ENCODE measurements around the gene PTPRE. TPM values are rescaled to one million over a fixed set of nuclear protein-coding genes. Genes with fewer than 3 reads are reported as not detected.

PTPRE gene
- total RNA-seq, 1 experiment from 2014 or later: 7.9 TPM

DNA sequence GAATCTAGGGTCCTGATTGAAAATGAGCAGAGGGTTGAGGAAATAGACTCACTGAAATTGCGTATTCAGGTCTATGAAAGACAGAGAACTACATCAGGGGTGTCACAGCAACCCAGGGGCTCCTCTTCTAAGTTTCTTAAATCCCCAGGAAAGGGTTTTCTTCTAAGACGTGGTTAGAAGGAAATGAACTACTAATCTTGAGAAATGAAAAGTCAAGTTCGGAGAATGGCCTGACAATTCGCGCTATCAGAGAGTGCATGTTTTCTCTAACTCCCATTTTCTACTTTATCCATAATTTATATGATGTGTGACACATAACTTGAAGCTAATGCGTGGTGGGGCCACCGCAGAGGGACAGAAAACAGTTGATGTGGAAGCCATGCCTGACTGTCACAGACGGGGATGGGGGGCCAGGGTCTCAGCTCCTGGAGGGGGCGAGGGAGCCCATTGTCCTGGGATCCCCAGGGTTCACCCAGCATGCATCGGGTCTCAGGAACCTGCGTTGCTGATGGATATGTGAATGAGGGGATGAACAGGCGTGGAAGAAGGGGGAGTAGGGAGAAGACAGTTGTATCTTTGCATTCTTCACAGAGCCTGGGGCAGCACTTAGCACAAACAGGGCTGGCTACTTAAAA lies 86.3 kb downstream of the PTPRE start:
- H4K20me1 ChIP-seq (ENCODE audit: insufficient read depth): no peaks in the 10 kb centered on the region
- ChIA-PET POLR2A (ENCODE audit: unreplicated experiment) (no interaction called here), CTCF (no interaction called here)
- H3K27me3 ChIP-seq (ENCODE audit: insufficient read depth, low read depth): no peaks in the 10 kb centered on the region
- no peak for TF ChIP-seq EZH2 (IDR thresholded peaks at IDR 0.05; ENCODE audit: low read depth)
- TF ChIP-seq, protein P1, sequence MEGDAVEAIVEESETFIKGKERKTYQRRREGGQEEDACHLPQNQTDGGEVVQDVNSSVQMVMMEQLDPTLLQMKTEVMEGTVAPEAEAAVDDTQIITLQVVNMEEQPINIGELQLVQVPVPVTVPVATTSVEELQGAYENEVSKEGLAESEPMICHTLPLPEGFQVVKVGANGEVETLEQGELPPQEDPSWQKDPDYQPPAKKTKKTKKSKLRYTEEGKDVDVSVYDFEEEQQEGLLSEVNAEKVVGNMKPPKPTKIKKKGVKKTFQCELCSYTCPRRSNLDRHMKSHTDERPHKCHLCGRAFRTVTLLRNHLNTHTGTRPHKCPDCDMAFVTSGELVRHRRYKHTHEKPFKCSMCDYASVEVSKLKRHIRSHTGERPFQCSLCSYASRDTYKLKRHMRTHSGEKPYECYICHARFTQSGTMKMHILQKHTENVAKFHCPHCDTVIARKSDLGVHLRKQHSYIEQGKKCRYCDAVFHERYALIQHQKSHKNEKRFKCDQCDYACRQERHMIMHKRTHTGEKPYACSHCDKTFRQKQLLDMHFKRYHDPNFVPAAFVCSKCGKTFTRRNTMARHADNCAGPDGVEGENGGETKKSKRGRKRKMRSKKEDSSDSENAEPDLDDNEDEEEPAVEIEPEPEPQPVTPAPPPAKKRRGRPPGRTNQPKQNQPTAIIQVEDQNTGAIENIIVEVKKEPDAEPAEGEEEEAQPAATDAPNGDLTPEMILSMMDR (conservative IDR thresholded peaks at IDR 0.05): no peak
- no peaks in the 10 kb centered on the region for H3K36me3 ChIP-seq (ENCODE audit: low read depth)
- H3K27ac ChIP-seq: no peak overlapping the region
- H3K4me2 ChIP-seq: no peak overlapping the region
- no TSS peak for BruUV-seq (replicated peaks)
- H3K79me2 ChIP-seq (ENCODE audit: low read depth): no peaks in the 10 kb centered on the region
- H3K4me3 ChIP-seq: no peak overlapping the region
- peaks cover 44% of the 10 kb centered on the region for H3K4me1 ChIP-seq (replicated peaks; ENCODE audit: insufficient read depth)
- H3K9me2 ChIP-seq (ENCODE audit: insufficient read depth): no peaks in the 10 kb centered on the region
- H2AFZ ChIP-seq: no peak overlapping the region
- no peak for DNase-seq
- intact Hi-C loops (cut with micrococcal nuclease; ENCODE audit: unreplicated experiment): loop anchor here (5.0 kb wide), 1 partner anchor 71 kb away; no protein-coding TSS in a partner anchor
- no peaks in the 10 kb centered on the region for H3K9me3 ChIP-seq (ENCODE audit: insufficient read depth, low read depth)
- H3F3A ChIP-seq (ENCODE audit: insufficient read depth, low read depth): peaks cover 15% of the 10 kb centered on the region

DNA sequence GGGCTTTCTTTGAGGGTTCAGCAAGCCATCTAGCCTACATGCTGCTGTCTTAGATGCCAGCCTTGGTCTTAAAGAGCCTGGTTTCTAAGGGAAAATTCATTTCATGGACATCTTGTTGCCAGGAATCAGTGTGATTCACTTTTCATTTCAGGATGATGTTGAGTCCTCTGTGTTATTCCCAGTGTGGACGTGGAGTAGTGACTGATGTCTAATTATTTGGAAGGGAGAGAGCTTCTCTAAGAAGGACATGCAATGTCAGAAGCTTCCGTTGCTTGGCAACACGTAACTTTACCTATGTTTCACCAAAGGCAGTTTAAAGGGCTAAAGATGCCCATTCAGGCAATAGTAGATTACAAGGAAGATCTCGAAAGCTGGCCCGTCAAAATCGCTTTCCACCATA lies 89.0 kb downstream of the PTPRE start:
- Histone ChIP-seq H3K79me2 (ENCODE audit: low read depth) (no peaks in the 10 kb centered on the region), H3K9me3 (ENCODE audit: insufficient read depth, low read depth) (no peaks in the 10 kb centered on the region), H3K9me2 (ENCODE audit: insufficient read depth) (no peaks in the 10 kb centered on the region), H3K27me3 (ENCODE audit: insufficient read depth, low read depth) (no peaks in the 10 kb centered on the region), H3K4me3 (no peak overlapping the region), H3K36me3 (ENCODE audit: low read depth) (no peaks in the 10 kb centered on the region), H3K27ac (no peak overlapping the region), H3F3A (ENCODE audit: insufficient read depth, low read depth) (peaks cover 9% of the 10 kb centered on the region), H3K4me2 (no peak overlapping the region), H4K20me1 (ENCODE audit: insufficient read depth) (no peaks in the 10 kb centered on the region), H3K4me1 (replicated peaks; ENCODE audit: insufficient read depth) (peaks cover 18% of the 10 kb centered on the region), H2AFZ (no peak overlapping the region)
- intact Hi-C loops (cut with micrococcal nuclease; ENCODE audit: unreplicated experiment): no loop called here
- TF ChIP-seq EZH2 (IDR thresholded peaks at IDR 0.05; ENCODE audit: low read depth): no peak
- TF ChIP-seq, protein P1 (conservative IDR thresholded peaks at IDR 0.05): no peak
- no peak for DNase-seq
- ChIA-PET CTCF (no interaction called here), POLR2A (ENCODE audit: unreplicated experiment) (no interaction called here)
- BruUV-seq (replicated peaks): no TSS peak

DNA sequence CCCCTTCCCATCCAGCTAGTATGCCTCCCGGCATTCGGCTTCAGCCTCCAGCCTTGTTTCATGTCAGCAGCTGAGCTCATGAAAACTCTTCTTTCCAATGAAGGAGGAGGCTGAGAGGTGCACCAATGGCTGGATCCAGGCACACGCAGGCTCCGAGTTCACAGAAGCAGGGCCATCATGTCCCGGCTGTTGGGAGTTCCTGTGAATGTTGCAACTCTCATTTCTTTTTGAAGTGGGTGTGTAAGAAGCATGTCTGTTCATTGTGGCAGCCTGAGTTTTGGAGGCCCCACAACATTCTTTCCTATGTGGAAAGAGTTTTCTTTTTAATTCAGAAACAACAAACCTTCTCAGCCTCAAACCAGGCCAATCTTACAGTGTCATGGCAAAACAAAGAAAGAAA lies 89.7 kb downstream of the PTPRE start:
- CTCF ChIA-PET: no interaction called here

DNA sequence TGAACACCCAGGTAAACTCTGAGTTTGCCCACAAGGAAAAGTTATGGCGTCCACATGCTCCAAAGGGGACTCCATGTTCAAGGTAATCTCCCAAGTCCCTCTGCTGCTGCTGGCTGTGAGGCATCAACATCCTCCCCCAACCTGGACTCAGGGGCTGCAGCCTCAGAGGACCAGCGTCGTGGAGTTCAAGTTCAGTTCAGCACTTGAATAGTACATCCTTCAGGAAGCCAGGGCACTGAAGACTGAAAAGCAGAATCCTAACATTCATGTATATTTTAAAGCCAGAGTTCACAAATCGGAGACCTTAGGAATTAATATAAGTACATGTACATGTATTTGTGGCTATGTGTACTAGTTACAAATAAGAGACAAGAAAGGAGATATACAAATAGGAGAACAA lies 90.4 kb downstream of the PTPRE start:
- intact Hi-C loops (cut with micrococcal nuclease; ENCODE audit: unreplicated experiment): no loop called here
- ChIA-PET CTCF (no interaction called here), POLR2A (ENCODE audit: unreplicated experiment) (no interaction called here)
- no TSS peak for BruUV-seq (replicated peaks)
- no peaks in the 10 kb centered on the region for H3K9me2 ChIP-seq (ENCODE audit: insufficient read depth)
- no peaks in the 10 kb centered on the region for H3K27me3 ChIP-seq (ENCODE audit: insufficient read depth, low read depth)
- peaks cover 7% of the 10 kb centered on the region for H3K4me1 ChIP-seq (replicated peaks; ENCODE audit: insufficient read depth)
- H3K79me2 ChIP-seq (ENCODE audit: low read depth): no peaks in the 10 kb centered on the region
- no peaks in the 10 kb centered on the region for H3K9me3 ChIP-seq (ENCODE audit: insufficient read depth, low read depth)
- no peaks in the 10 kb centered on the region for H4K20me1 ChIP-seq (ENCODE audit: insufficient read depth)
- H3K4me3 ChIP-seq: no peak overlapping the region
- H3K27ac ChIP-seq: no peak overlapping the region
- no peaks in the 10 kb centered on the region for H3K36me3 ChIP-seq (ENCODE audit: low read depth)
- H3F3A ChIP-seq (ENCODE audit: insufficient read depth, low read depth): no peaks in the 10 kb centered on the region; the same call in 1 of the 2 replicates
- H3K4me2 ChIP-seq: no peak overlapping the region
- no peak for DNase-seq
- TF ChIP-seq, protein P1 (conservative IDR thresholded peaks at IDR 0.05): no peak
- no peak for TF ChIP-seq EZH2 (IDR thresholded peaks at IDR 0.05; ENCODE audit: low read depth)
- H2AFZ ChIP-seq: no peak overlapping the region

More for the DNA sequence above, 89.7 kb downstream of the PTPRE start:
- Histone ChIP-seq H4K20me1 (ENCODE audit: insufficient read depth) (no peaks in the 10 kb centered on the region), H3K9me2 (ENCODE audit: insufficient read depth) (no peaks in the 10 kb centered on the region), H3K27ac (no peak overlapping the region), H3K79me2 (ENCODE audit: low read depth) (no peaks in the 10 kb centered on the region), H3K27me3 (ENCODE audit: insufficient read depth, low read depth) (no peaks in the 10 kb centered on the region), H3K9me3 (ENCODE audit: insufficient read depth, low read depth) (no peaks in the 10 kb centered on the region), H3K4me2 (no peak overlapping the region), H3K4me3 (no peak overlapping the region), H2AFZ (no peak overlapping the region), H3K4me1 (replicated peaks; ENCODE audit: insufficient read depth) (peaks cover 13% of the 10 kb centered on the region), H3K36me3 (ENCODE audit: low read depth) (no peaks in the 10 kb centered on the region), H3F3A (ENCODE audit: insufficient read depth, low read depth) (peaks cover 7% of the 10 kb centered on the region; the same call in 1 of the 2 replicates)
- BruUV-seq (replicated peaks): no TSS peak
- intact Hi-C loops (cut with micrococcal nuclease; ENCODE audit: unreplicated experiment): no loop called here
- DNase-seq: no peak
- POLR2A ChIA-PET (ENCODE audit: unreplicated experiment): no interaction called here
- no peak for TF ChIP-seq EZH2 (IDR thresholded peaks at IDR 0.05; ENCODE audit: low read depth)
